RWPE2 (cell line): ENCODE results near the gene TMBIM6.
"Not testable (repeated sequence)": the region's sequence is repeated elsewhere in the genome, so short reads cannot be mapped to it uniquely, and the experiment has no call there.

Experiments
- ATAC-seq: fragments of 200-7000 bp; cut with Tn5 transposase; 3 replicates; pipeline ENCODE4 v1.9.1; 2021; ENCODE audit warnings: low read depth
- DNase-seq: peaks from one replicate; pipeline ENCODE4 v3.0.0-alpha.2; 2020; ENCODE audit warnings: low spot score
- H3K27ac ChIP-seq: fragments of 450-650 bp; 2 replicates; pipeline ENCODE4 v1.5.1; 2017; ENCODE audit warnings: mild to moderate bottlenecking; ENCODE audit not compliant: poor library complexity, severe bottlenecking
- H3K27me3 ChIP-seq: fragments of 250-450 bp; sonication (Bioruptor Pico); 2 replicates; pipeline ENCODE4 v1.5.1; 2021; ENCODE audit warnings: mild to moderate bottlenecking, moderate library complexity; ENCODE audit not compliant: insufficient read depth, poor library complexity, severe bottlenecking
- H3K36me3 ChIP-seq: fragments of 250-450 bp; sonication (Bioruptor Pico); 2 replicates; pipeline ENCODE4 v1.5.1; 2020; ENCODE audit warnings: low read depth, mild to moderate bottlenecking, moderate library complexity
- H3K4me1 ChIP-seq: fragments of 250-450 bp; sonication (Bioruptor Pico); 2 replicates; pipeline ENCODE4 v1.5.1; 2021; ENCODE audit warnings: mild to moderate bottlenecking, moderate library complexity; ENCODE audit not compliant: insufficient read depth, poor library complexity, severe bottlenecking
- H3K4me3 ChIP-seq: fragments of 250-450 bp; sonication (Bioruptor Pico); 2 replicates; pipeline ENCODE4 v1.5.1; 2021; ENCODE audit warnings: mild to moderate bottlenecking, moderate library complexity; ENCODE audit not compliant: severe bottlenecking
- H3K9me3 ChIP-seq: fragments of 250-450 bp; sonication (Bioruptor Pico); 2 replicates; pipeline ENCODE4 v1.5.1; 2021; ENCODE audit warnings: mild to moderate bottlenecking, moderate library complexity; ENCODE audit not compliant: severe bottlenecking
- TF ChIP-seq, protein P1 (sequence below): fragments of 450-650 bp; IDR thresholded peaks from one replicate; pipeline ENCODE4 v1.5.1; 2017; ENCODE audit warnings: mild to moderate bottlenecking, moderate library complexity; ENCODE audit not compliant: poor library complexity, severe bottlenecking

TMBIM6 gene

DNA sequence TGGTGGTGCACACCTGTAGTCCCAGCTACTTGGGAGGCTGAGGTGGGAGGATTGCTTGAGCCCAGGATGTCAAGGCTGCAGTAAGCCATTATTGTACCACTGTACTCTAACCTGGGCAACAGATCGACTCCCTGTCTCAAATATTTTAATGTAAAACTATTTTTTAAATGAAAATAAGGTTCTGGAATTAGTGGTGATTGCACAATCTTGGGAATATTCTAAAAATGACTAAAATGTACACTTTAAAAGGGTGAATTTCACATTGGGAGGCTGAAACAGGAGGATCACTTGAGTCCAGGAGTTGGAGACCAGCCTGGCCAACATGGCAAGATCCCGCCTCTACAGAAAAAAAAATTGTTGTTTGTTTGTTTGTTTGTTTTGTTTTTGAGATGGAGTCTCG is 12.9 kb upstream of the TMBIM6 start:
- Histone ChIP-seq H3K4me1 (no peaks in the 10 kb centered on the region), H3K27me3 (no peaks in the 10 kb centered on the region), H3K4me3 (no peak overlapping the region), H3K9me3 (no peaks in the 10 kb centered on the region), H3K27ac (no peak overlapping the region), H3K36me3 (no peaks in the 10 kb centered on the region)
- TF ChIP-seq, protein P1, sequence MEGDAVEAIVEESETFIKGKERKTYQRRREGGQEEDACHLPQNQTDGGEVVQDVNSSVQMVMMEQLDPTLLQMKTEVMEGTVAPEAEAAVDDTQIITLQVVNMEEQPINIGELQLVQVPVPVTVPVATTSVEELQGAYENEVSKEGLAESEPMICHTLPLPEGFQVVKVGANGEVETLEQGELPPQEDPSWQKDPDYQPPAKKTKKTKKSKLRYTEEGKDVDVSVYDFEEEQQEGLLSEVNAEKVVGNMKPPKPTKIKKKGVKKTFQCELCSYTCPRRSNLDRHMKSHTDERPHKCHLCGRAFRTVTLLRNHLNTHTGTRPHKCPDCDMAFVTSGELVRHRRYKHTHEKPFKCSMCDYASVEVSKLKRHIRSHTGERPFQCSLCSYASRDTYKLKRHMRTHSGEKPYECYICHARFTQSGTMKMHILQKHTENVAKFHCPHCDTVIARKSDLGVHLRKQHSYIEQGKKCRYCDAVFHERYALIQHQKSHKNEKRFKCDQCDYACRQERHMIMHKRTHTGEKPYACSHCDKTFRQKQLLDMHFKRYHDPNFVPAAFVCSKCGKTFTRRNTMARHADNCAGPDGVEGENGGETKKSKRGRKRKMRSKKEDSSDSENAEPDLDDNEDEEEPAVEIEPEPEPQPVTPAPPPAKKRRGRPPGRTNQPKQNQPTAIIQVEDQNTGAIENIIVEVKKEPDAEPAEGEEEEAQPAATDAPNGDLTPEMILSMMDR, result no peak
- DNase-seq, result no peak
- no peak for ATAC-seq

DNA sequence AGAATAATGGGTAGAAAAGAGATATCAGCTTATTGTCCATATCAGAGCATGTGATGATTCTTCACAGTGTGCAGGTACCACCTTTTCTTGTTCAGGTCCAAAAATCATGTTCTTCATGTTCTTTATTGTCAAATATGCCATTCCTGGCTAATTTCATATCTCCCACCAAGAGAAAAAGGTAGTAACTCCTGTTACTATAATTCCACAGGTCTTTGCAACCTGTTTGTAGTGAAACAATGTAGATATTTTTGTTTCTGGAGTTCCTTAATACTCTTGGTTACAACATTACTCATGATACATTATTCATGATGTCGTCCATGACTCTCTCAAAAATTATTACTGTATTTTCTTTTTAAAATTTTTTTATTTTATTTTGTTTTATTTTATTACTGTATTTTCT is 11.3 kb upstream of the TMBIM6 start:
- no peaks in the 10 kb centered on the region for H3K4me1 ChIP-seq
- ATAC-seq (no peak), DNase-seq (no peak)
- no peaks in the 10 kb centered on the region for H3K27me3 ChIP-seq
- no peaks in the 10 kb centered on the region for H3K36me3 ChIP-seq
- TF ChIP-seq, protein P1, result no peak
- H3K27ac ChIP-seq, result no peak overlapping the region
- no peaks in the 10 kb centered on the region for H3K9me3 ChIP-seq
- H3K4me3 ChIP-seq, result no peak overlapping the region

DNA sequence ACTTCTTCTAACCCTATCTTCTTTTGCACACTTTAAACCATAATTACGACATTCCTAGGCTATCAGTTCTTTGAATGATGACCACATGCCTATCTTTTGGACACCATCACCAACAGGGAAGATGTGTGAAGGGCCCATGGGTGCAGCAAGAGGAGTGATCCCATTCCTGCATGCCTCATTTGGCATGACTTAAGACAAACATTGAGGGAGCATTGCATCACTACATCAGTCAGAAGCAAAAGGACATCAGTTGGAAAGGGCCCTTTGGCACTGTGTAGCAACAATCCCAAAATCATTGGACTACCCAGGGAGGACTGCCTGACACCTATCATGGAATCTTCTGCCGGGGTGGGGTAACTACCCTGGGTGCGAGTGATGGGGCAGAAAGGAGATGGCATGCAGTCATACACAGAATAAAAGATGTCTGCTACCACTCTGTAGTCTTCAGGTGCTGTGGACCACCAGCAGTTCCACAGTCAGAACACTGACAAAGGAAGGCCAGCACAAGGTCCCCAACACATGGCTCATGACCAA is 10.7 kb upstream of the TMBIM6 start:
- Histone ChIP-seq H3K4me3 (no peak overlapping the region), H3K27me3 (no peaks in the 10 kb centered on the region), H3K4me1 (no peaks in the 10 kb centered on the region), H3K9me3 (no peaks in the 10 kb centered on the region), H3K27ac (no peak overlapping the region), H3K36me3 (no peaks in the 10 kb centered on the region)
- DNase-seq, result no peak
- TF ChIP-seq, protein P1, result no peak
- ATAC-seq, result no peak

DNA sequence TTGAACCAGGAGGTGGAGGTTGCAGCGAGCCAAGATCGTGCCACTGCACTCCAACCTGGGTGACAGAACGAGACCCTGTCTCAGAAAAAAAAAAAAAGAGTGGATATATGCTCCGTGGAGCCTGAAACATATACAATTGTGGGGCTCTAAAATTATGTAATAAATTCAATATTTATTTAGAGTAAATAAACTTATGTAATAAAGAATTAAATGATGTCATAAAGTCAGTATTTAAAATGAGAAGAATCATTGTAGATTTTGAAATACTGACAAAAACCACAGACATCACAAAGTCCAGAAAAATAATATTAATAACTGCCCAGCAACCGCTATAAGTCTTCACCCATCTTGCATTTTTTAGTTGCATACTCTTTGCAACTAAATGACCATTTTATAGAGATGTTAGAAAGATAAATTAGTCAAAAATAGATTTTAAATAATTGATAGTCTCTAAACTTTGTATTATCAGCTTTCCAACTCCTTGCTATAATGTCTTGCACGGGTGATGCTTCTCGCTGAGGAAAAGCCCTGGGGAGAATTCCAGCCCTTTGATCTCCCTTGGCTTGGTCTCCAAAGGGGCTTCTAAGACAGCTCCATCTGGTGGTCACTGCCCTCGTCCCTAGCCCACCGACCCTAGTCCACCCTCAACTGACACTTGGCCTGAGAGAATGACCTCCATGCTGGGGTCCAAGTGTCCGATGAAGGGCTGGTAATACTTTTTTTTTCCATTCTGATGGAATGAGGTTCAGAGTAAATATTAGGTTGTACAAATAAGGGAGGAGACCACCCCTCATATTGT is 7.9 kb upstream of the TMBIM6 start:
- TF ChIP-seq, protein P1, result no peak
- DNase-seq, result no peak

DNA sequence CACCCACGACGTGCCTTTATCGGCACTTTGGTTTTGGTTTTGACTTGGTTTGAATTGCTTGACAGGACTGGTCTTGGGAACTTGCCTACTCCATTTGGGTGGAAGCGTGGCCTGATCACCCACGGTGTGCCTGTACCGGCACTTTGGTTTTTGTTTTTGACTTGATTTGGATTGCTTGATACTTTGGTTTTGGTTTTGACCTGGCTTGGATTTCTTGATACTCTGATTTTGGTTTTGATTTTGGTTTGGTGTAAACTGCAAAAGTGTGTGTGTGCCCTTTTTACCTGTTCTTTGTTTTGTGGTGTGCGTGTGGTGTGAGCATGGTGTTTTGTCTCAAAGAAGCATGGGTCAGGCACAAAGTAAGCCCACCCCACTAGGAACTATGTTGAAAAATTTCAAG is 6.5 kb upstream of the TMBIM6 start:
- H3K36me3 ChIP-seq, ATAC-seq, H3K9me3 ChIP-seq, H3K27ac ChIP-seq, DNase-seq, H3K4me3 ChIP-seq, H3K4me1 ChIP-seq, H3K27me3 ChIP-seq: not testable (repeated sequence)

More for the DNA sequence above, 7.9 kb upstream of the TMBIM6 start:
- H3K27me3 ChIP-seq, result no peaks in the 10 kb centered on the region
- no peak overlapping the region for H3K4me3 ChIP-seq
- ATAC-seq, result no peak
- H3K27ac ChIP-seq, result no peak overlapping the region
- H3K4me1 ChIP-seq, result no peaks in the 10 kb centered on the region
- H3K9me3 ChIP-seq, result no peaks in the 10 kb centered on the region
- H3K36me3 ChIP-seq, result no peaks in the 10 kb centered on the region

DNA sequence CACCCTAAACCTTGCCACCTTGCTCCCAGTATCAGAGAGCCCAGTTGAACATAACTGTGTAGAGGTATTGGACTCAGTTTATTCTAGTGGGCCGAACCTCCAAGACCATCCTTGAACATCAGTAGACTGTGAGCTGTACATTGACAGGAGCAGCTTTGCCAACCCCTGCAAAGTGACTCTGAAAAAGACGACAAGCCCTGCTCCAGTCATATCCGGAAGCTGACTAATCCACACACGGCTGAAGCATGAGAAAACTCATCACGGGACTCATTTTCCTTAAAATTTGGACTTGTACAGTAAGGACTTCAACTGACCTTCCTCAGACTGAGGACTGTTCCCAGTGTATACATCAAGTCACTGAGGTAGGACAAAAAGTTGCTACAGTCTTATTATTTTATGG is 2.6 kb upstream of the TMBIM6 start:
- not testable (repeated sequence) for H3K4me1 ChIP-seq, ATAC-seq, H3K27me3 ChIP-seq, H3K4me3 ChIP-seq, H3K9me3 ChIP-seq, DNase-seq
- peak overlapping the region; percentile 44 for H3K27ac ChIP-seq
- H3K36me3 ChIP-seq, result peaks cover 15% of the 10 kb centered on the region

DNA sequence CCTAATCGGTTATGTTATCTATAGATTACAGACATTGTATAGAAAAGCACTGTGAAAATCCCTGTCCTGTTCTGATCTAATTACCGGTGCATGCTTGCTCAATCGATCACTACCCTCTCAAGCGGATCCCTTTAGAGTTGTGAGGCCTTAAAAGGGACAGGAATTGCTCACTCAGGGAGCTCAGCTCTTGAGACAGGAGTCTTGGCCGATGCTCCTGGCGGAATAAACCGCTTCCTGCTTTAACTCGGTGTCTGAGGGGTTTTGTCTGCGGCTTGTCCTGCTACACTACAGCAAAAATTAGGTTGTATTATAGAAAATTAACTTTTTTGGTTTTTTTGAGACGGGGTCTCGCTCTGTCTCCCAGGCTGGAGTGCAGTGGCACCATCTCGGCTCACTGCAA is 1.1 kb upstream of the TMBIM6 start:
- not testable (repeated sequence) for ATAC-seq, H3K4me3 ChIP-seq, H3K9me3 ChIP-seq, H3K27me3 ChIP-seq, H3K27ac ChIP-seq, H3K4me1 ChIP-seq, DNase-seq
- H3K36me3 ChIP-seq, result peaks cover 30% of the 10 kb centered on the region
